H1 (cell line): ENCODE data around the gene RAB34.
"Not testable (repeated sequence)": the region's sequence is repeated elsewhere in the genome, so short reads cannot be mapped to it uniquely, and the experiment has no call there.

Experiments used
- GABPA ChIP-seq: IDR thresholded peaks from 2 replicates; pipeline ENCODE4 v1.6.1; 2011; ENCODE audit warnings: mild to moderate bottlenecking, low read length, moderate library complexity, borderline replicate concordance; ENCODE audit not compliant: insufficient read depth
- RXRA ChIP-seq: IDR thresholded peaks from 2 replicates; pipeline ENCODE4 v1.6.1; 2011; ENCODE audit warnings: low read depth, mild to moderate bottlenecking, low read length, moderate library complexity; ENCODE audit not compliant: insufficient read depth
- TF ChIP-seq, protein P1 (sequence below): IDR thresholded peaks from 2 replicates; pipeline ENCODE4 v1.6.1; 2012; ENCODE audit warnings: low read length, inconsistent platforms
- TF ChIP-seq, protein P2 (sequence below): fragments of 300-600 bp; sonication (generic); IDR thresholded peaks from 2 replicates; pipeline ENCODE4 v1.7.1; 2012; ENCODE audit warnings: low read length, moderate library complexity, mild to moderate bottlenecking, inconsistent platforms; ENCODE audit not compliant: insufficient replicate concordance

DNA sequence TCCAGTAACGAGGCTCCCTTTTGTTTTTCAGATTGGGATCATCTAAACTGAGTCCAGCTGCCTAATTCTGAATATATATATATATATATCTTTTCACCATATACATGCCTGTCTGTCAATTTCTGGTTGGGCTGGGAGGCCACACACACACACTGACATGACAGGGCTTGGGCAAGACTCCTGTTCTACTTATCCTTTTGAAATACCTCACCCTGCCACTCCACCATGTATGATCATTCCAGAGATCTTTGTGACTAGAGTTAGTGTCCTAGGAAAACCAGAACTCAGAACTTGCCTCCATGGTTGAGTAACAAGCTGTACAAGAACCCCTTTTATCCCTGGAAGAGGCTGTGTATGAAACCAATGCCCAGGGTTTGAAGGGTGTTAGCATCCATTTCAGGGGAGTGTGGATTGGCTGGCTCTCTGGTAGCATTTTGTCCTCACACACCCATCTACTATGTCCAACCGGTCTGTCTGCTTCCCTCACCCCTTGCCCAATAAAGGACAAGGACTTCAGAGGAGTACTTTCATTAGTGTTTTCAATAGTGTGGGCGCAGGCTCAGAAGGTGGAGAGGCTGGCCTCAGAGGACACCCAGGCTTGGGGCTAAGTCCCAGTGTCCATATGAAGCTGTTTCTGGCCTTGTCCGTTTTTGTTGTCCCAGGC lies 6.3 kb upstream of the RAB34 start:
- TF ChIP-seq, protein P1, sequence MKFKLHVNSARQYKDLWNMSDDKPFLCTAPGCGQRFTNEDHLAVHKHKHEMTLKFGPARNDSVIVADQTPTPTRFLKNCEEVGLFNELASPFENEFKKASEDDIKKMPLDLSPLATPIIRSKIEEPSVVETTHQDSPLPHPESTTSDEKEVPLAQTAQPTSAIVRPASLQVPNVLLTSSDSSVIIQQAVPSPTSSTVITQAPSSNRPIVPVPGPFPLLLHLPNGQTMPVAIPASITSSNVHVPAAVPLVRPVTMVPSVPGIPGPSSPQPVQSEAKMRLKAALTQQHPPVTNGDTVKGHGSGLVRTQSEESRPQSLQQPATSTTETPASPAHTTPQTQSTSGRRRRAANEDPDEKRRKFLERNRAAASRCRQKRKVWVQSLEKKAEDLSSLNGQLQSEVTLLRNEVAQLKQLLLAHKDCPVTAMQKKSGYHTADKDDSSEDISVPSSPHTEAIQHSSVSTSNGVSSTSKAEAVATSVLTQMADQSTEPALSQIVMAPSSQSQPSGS, result not testable (repeated sequence)
- TF ChIP-seq RXRA, GABPA: not testable (repeated sequence)
- TF ChIP-seq, protein P2, sequence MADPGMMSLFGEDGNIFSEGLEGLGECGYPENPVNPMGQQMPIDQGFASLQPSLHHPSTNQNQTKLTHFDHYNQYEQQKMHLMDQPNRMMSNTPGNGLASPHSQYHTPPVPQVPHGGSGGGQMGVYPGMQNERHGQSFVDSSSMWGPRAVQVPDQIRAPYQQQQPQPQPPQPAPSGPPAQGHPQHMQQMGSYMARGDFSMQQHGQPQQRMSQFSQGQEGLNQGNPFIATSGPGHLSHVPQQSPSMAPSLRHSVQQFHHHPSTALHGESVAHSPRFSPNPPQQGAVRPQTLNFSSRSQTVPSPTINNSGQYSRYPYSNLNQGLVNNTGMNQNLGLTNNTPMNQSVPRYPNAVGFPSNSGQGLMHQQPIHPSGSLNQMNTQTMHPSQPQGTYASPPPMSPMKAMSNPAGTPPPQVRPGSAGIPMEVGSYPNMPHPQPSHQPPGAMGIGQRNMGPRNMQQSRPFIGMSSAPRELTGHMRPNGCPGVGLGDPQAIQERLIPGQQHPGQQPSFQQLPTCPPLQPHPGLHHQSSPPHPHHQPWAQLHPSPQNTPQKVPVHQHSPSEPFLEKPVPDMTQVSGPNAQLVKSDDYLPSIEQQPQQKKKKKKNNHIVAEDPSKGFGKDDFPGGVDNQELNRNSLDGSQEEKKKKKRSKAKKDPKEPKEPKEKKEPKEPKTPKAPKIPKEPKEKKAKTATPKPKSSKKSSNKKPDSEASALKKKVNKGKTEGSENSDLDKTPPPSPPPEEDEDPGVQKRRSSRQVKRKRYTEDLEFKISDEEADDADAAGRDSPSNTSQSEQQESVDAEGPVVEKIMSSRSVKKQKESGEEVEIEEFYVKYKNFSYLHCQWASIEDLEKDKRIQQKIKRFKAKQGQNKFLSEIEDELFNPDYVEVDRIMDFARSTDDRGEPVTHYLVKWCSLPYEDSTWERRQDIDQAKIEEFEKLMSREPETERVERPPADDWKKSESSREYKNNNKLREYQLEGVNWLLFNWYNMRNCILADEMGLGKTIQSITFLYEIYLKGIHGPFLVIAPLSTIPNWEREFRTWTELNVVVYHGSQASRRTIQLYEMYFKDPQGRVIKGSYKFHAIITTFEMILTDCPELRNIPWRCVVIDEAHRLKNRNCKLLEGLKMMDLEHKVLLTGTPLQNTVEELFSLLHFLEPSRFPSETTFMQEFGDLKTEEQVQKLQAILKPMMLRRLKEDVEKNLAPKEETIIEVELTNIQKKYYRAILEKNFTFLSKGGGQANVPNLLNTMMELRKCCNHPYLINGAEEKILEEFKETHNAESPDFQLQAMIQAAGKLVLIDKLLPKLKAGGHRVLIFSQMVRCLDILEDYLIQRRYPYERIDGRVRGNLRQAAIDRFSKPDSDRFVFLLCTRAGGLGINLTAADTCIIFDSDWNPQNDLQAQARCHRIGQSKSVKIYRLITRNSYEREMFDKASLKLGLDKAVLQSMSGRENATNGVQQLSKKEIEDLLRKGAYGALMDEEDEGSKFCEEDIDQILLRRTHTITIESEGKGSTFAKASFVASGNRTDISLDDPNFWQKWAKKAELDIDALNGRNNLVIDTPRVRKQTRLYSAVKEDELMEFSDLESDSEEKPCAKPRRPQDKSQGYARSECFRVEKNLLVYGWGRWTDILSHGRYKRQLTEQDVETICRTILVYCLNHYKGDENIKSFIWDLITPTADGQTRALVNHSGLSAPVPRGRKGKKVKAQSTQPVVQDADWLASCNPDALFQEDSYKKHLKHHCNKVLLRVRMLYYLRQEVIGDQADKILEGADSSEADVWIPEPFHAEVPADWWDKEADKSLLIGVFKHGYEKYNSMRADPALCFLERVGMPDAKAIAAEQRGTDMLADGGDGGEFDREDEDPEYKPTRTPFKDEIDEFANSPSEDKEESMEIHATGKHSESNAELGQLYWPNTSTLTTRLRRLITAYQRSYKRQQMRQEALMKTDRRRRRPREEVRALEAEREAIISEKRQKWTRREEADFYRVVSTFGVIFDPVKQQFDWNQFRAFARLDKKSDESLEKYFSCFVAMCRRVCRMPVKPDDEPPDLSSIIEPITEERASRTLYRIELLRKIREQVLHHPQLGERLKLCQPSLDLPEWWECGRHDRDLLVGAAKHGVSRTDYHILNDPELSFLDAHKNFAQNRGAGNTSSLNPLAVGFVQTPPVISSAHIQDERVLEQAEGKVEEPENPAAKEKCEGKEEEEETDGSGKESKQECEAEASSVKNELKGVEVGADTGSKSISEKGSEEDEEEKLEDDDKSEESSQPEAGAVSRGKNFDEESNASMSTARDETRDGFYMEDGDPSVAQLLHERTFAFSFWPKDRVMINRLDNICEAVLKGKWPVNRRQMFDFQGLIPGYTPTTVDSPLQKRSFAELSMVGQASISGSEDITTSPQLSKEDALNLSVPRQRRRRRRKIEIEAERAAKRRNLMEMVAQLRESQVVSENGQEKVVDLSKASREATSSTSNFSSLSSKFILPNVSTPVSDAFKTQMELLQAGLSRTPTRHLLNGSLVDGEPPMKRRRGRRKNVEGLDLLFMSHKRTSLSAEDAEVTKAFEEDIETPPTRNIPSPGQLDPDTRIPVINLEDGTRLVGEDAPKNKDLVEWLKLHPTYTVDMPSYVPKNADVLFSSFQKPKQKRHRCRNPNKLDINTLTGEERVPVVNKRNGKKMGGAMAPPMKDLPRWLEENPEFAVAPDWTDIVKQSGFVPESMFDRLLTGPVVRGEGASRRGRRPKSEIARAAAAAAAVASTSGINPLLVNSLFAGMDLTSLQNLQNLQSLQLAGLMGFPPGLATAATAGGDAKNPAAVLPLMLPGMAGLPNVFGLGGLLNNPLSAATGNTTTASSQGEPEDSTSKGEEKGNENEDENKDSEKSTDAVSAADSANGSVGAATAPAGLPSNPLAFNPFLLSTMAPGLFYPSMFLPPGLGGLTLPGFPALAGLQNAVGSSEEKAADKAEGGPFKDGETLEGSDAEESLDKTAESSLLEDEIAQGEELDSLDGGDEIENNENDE, result not testable (repeated sequence)
